ENCODE data around the gene TDRKH. TPM values are rescaled to one million over a fixed set of nuclear protein-coding genes. Genes with fewer than 3 reads are reported as not detected.

The TDRKH gene
- total RNA-seq, result 10 to 100 TPM; 12.7 to 13.1 TPM

GRCh38 chr1:151790071-151790939 is at the start of gene TDRKH:
Gene TDRKH, minus strand, starts transcription at chr1:151790500. Its CDS starts 7,478 bp downstream, at chr1:151783022.
- CTCF ChIA-PET, result interaction anchor here (0.6 to 1.3 kb wide), 7 partner anchors 26 to 151 kb away, joined by 3 read pairs; no protein-coding TSS in a partner anchor

GRCh38 chr1:151839457-151840403 is 49.4 kb upstream of the TDRKH start, which contains the start of gene C2CD4D:
Gene C2CD4D, minus strand, starts transcription at chr1:151839820. Its CDS starts 831 bp downstream, at chr1:151838989.
- CTCF ChIA-PET, result interaction anchor here (1.0 to 1.7 kb wide), 3 partner anchors 9 to 38 kb away, joined by 3 to 5 read pairs (median 4); partner anchors contain the start of gene THEM5
- POLR2A ChIA-PET, result interaction anchor here (0.6 to 2.3 kb wide), 12 partner anchors 9 to 345 kb away, joined by 3 to 17 read pairs (median 4); partner anchors contain the start of genes MRPL9, RORC, TDRKH and THEM4

More at GRCh38 chr1:151790071-151790939, at the start of gene TDRKH:
- POLR2A ChIA-PET, result interaction anchor here (0.5 to 1.1 kb wide), 3 partner anchors 27 to 471 kb away, joined by 3 read pairs; partner anchors contain the start of genes C2CD4D and MRPL9

GRCh38 chr1:151839082-151839412 is 48.7 kb upstream of the TDRKH start:
- POLR2A ChIA-PET, result interaction anchor here (0.6 to 2.3 kb wide), 6 partner anchors 9 to 186 kb away, joined by 3 to 10 read pairs (median 4); partner anchors contain the start of genes TDRKH and THEM4
- CTCF ChIA-PET, result interaction anchor here (1.4 to 1.7 kb wide), 2 partner anchors 9 to 38 kb away, joined by 3 to 4 read pairs; no protein-coding TSS in a partner anchor

GRCh38 chr1:151838222-151839081 is 48.2 kb upstream of the TDRKH start:
- POLR2A ChIA-PET, result interaction anchor here (0.8 to 2.3 kb wide), 5 partner anchors 10 to 103 kb away, joined by 4 to 11 read pairs (median 9); partner anchors contain the start of gene THEM4
- CTCF ChIA-PET, result interaction anchor here (0.9 to 1.7 kb wide), 6 partner anchors 8 to 39 kb away, joined by 3 to 5 read pairs (median 4); no protein-coding TSS in a partner anchor

- ChIA-PET POLR2A (interaction anchor here (0.8 to 0.9 kb wide), 2 partner anchors 54 to 103 kb away, joined by 9 to 11 read pairs; no protein-coding TSS in a partner anchor), CTCF (interaction anchor here (0.9 to 2.3 kb wide), 5 partner anchors 8 to 243 kb away, joined by 3 to 8 read pairs (median 4); no protein-coding TSS in a partner anchor)
Measured at GRCh38 chr1:151837884-151838221, 47.6 kb upstream of the TDRKH start.

- ChIA-PET POLR2A (interaction anchor here (1.0 kb wide), 1 partner anchor 17 kb away, joined by 15 read pairs; no protein-coding TSS in a partner anchor), CTCF (interaction anchor here (0.6 to 2.3 kb wide), 12 partner anchors 9 to 305 kb away, joined by 3 to 8 read pairs (median 4); partner anchors contain the start of gene TDRKH)
Measured at GRCh38 chr1:151837197-151837596, 46.9 kb upstream of the TDRKH start.

- POLR2A ChIA-PET, result no interaction called here
Measured at GRCh38 chr1:151835596-151835995, 45.3 kb upstream of the TDRKH start.

GRCh38 chr1:151834239-151834638 is 43.9 kb upstream of the TDRKH start:
- CTCF ChIA-PET, result interaction anchor here (1.4 kb wide), 1 partner anchor 12 kb away, joined by 6 read pairs; no protein-coding TSS in a partner anchor
- POLR2A ChIA-PET, result interaction anchor here (0.7 kb wide), 1 partner anchor 12 kb away, joined by 3 read pairs; no protein-coding TSS in a partner anchor

More at GRCh38 chr1:151835596-151835995, 45.3 kb upstream of the TDRKH start:
- CTCF ChIA-PET, result interaction anchor here (0.8 to 2.3 kb wide), 12 partner anchors 10 to 436 kb away, joined by 3 to 8 read pairs (median 4); partner anchors contain the start of genes MRPL9 and PSMB4

GRCh38 chr1:151833172-151833900 is 43.0 kb upstream of the TDRKH start:
- CTCF ChIA-PET, result interaction anchor here (0.7 kb wide), 1 partner anchor 11 kb away, joined by 3 read pairs; no protein-coding TSS in a partner anchor
- POLR2A ChIA-PET, result no interaction called here

GRCh38 chr1:151832318-151832980 is 42.1 kb upstream of the TDRKH start:
- ChIA-PET CTCF (interaction anchor here (0.7 kb wide), 1 partner anchor 10 kb away, joined by 3 read pairs; no protein-coding TSS in a partner anchor), POLR2A (no interaction called here)

GRCh38 chr1:151831605-151832004 is 41.3 kb upstream of the TDRKH start, which contains the start of gene RORC:
Gene RORC, minus strand, starts transcription at chr1:151831802. Its CDS starts 38 bp downstream, at chr1:151831764.
- ChIA-PET CTCF (no interaction called here), POLR2A (interaction anchor here (1.8 kb wide), 1 partner anchor 8 kb away, joined by 11 read pairs; the partner anchor contains the start of gene C2CD4D)

GRCh38 chr1:151831256-151831591 is 40.9 kb upstream of the TDRKH start:
- CTCF ChIA-PET, result interaction anchor here (1.0 kb wide), 1 partner anchor 11 kb away, joined by 3 read pairs; no protein-coding TSS in a partner anchor
- POLR2A ChIA-PET, result interaction anchor here (1.8 kb wide), 1 partner anchor 9 kb away, joined by 11 read pairs; the partner anchor contains the start of gene C2CD4D

GRCh38 chr1:151830055-151830454 is 39.8 kb upstream of the TDRKH start:
- ChIA-PET CTCF (interaction anchor here (0.6 to 0.8 kb wide), 2 partner anchors 37 to 40 kb away, joined by 3 to 5 read pairs; no protein-coding TSS in a partner anchor), POLR2A (interaction anchor here (0.6 to 1.8 kb wide), 2 partner anchors 10 to 14 kb away, joined by 3 to 11 read pairs; partner anchors contain the start of gene C2CD4D)

GRCh38 chr1:151829352-151830046 is 39.2 kb upstream of the TDRKH start:
- ChIA-PET POLR2A (interaction anchor here (1.8 kb wide), 1 partner anchor 10 kb away, joined by 11 read pairs; the partner anchor contains the start of gene C2CD4D), CTCF (no interaction called here)

- ChIA-PET CTCF (no interaction called here), POLR2A (no interaction called here)
Measured at GRCh38 chr1:151828921-151829320, 38.6 kb upstream of the TDRKH start.
